ENCODE measurements around the gene PDIA2. TPM values are rescaled to one million over a fixed set of nuclear protein-coding genes. Genes with fewer than 3 reads are reported as not detected.

PDIA2 gene
- total RNA-seq, 1 experiment from 2014 or later, result not detected

GRCh38 chr16:252366-253337, 30.3 kb upstream of the PDIA2 start:
- TF ChIP-seq CTCF (conservative IDR thresholded peaks at IDR 0.05), result no peak
- TF ChIP-seq EZH2 (IDR thresholded peaks at IDR 0.05; ENCODE audit: low read depth), result no peak
- no peaks in the 10 kb centered on the region for H3K79me2 ChIP-seq (ENCODE audit: low read depth)
- H2AFZ ChIP-seq, result no peak overlapping the region
- H3K4me1 ChIP-seq (replicated peaks; ENCODE audit: insufficient read depth), result peaks cover 14% of the 10 kb centered on the region; the same call in 1 of the 2 replicates
- ChIA-PET CTCF (interaction anchor here (0.6 kb wide), 1 partner anchor 100 kb away, joined by 4 read pairs; the partner anchor contains the start of gene AXIN1), POLR2A (ENCODE audit: unreplicated experiment) (interaction anchor here (0.7 kb wide), 1 partner anchor 12 kb away, joined by 3 read pairs; no protein-coding TSS in a partner anchor)
- H3K27ac ChIP-seq, result no peak overlapping the region
- no peaks in the 10 kb centered on the region for H4K20me1 ChIP-seq (ENCODE audit: insufficient read depth)
- H3K9me3 ChIP-seq (ENCODE audit: insufficient read depth, low read depth), result no peaks in the 10 kb centered on the region
- H3K9me2 ChIP-seq (ENCODE audit: insufficient read depth), result no peaks in the 10 kb centered on the region
- intact Hi-C loops (cut with micrococcal nuclease; ENCODE audit: unreplicated experiment), result no loop called here
- H3F3A ChIP-seq (ENCODE audit: insufficient read depth, low read depth), result no peaks in the 10 kb centered on the region
- DNase-seq, result no peak
- no TSS peak for BruUV-seq (replicated peaks)
- no peaks in the 10 kb centered on the region for H3K27me3 ChIP-seq (ENCODE audit: insufficient read depth, low read depth)
- H3K36me3 ChIP-seq (ENCODE audit: low read depth), result no peaks in the 10 kb centered on the region
- H3K4me2 ChIP-seq, result no peak overlapping the region
- H3K4me3 ChIP-seq, result no peak overlapping the region

GRCh38 chr16:253833-254232, 29.1 kb upstream of the PDIA2 start:
- H4K20me1 ChIP-seq (ENCODE audit: insufficient read depth), result no peaks in the 10 kb centered on the region
- POLR2A ChIA-PET (ENCODE audit: unreplicated experiment), result interaction anchor here (0.7 kb wide), 1 partner anchor 13 kb away, joined by 3 read pairs; no protein-coding TSS in a partner anchor
- TF ChIP-seq EZH2 (IDR thresholded peaks at IDR 0.05; ENCODE audit: low read depth), result no peak
- TF ChIP-seq CTCF (conservative IDR thresholded peaks at IDR 0.05), result no peak
- H3K4me2 ChIP-seq, result no peak overlapping the region
- no peak for DNase-seq
- no peaks in the 10 kb centered on the region for H3K79me2 ChIP-seq (ENCODE audit: low read depth)
- no peaks in the 10 kb centered on the region for H3K36me3 ChIP-seq (ENCODE audit: low read depth)
- no peak overlapping the region for H2AFZ ChIP-seq
- CTCF ChIA-PET, result no interaction called here
- no peak overlapping the region for H3K4me3 ChIP-seq
- H3K9me3 ChIP-seq (ENCODE audit: insufficient read depth, low read depth), result no peaks in the 10 kb centered on the region
- intact Hi-C loops (cut with micrococcal nuclease; ENCODE audit: unreplicated experiment), result no loop called here
- H3F3A ChIP-seq (ENCODE audit: insufficient read depth, low read depth), result no peaks in the 10 kb centered on the region
- H3K9me2 ChIP-seq (ENCODE audit: insufficient read depth), result no peaks in the 10 kb centered on the region
- H3K4me1 ChIP-seq (replicated peaks; ENCODE audit: insufficient read depth), result peaks cover 14% of the 10 kb centered on the region; the same call in 1 of the 2 replicates
- no peak overlapping the region for H3K27ac ChIP-seq
- H3K27me3 ChIP-seq (ENCODE audit: insufficient read depth, low read depth), result no peaks in the 10 kb centered on the region
- BruUV-seq (replicated peaks), result no TSS peak

GRCh38 chr16:254461-254860, 28.5 kb upstream of the PDIA2 start:
- Histone ChIP-seq H3K4me2 (no peak overlapping the region), H2AFZ (no peak overlapping the region), H4K20me1 (ENCODE audit: insufficient read depth) (no peaks in the 10 kb centered on the region), H3F3A (ENCODE audit: insufficient read depth, low read depth) (no peaks in the 10 kb centered on the region), H3K9me2 (ENCODE audit: insufficient read depth) (no peaks in the 10 kb centered on the region), H3K4me1 (replicated peaks; ENCODE audit: insufficient read depth) (peaks cover 14% of the 10 kb centered on the region; the same call in 1 of the 2 replicates), H3K4me3 (no peak overlapping the region), H3K79me2 (ENCODE audit: low read depth) (no peaks in the 10 kb centered on the region), H3K36me3 (ENCODE audit: low read depth) (no peaks in the 10 kb centered on the region), H3K27ac (no peak overlapping the region), H3K27me3 (ENCODE audit: insufficient read depth, low read depth) (no peaks in the 10 kb centered on the region), H3K9me3 (ENCODE audit: insufficient read depth, low read depth) (no peaks in the 10 kb centered on the region)
- POLR2A ChIA-PET (ENCODE audit: unreplicated experiment), result interaction anchor here (0.6 kb wide), 1 partner anchor 92 kb away, joined by 3 read pairs; no protein-coding TSS in a partner anchor
- CTCF ChIA-PET, result no interaction called here
- DNase-seq, result no peak
- no TSS peak for BruUV-seq (replicated peaks)
- intact Hi-C loops (cut with micrococcal nuclease; ENCODE audit: unreplicated experiment), result no loop called here
- TF ChIP-seq CTCF (conservative IDR thresholded peaks at IDR 0.05) (no peak), EZH2 (IDR thresholded peaks at IDR 0.05; ENCODE audit: low read depth) (no peak)
